Lower lobe of right lung (tissue), 2 donors: ENCODE data around the gene ST6GALNAC3. TPM values are rescaled to one million over a fixed set of nuclear protein-coding genes. Genes with fewer than 3 reads are reported as not detected.

Experiments
- ATAC-seq, 2 donors: fragments of 200-7000 bp; cut with Tn5 transposase; one replicate each; pipeline ENCODE4 v1.9.1; 2020 to 2022; ENCODE audit warnings: mild to moderate bottlenecking in 2 of 2, moderate library complexity in 2 of 2
- DNase-seq: peaks from one replicate; pipeline ENCODE4 v3.0.0-alpha.2; 2020
- H3K27ac ChIP-seq: fragments of 200-600 bp; one replicate; pipeline ENCODE4 v1.8.0; 2022
- H3K27me3 ChIP-seq: fragments of 200-600 bp; one replicate; pipeline ENCODE4 v1.8.0; 2022; ENCODE audit warnings: low read depth
- H3K36me3 ChIP-seq: fragments of 200-600 bp; one replicate; pipeline ENCODE4 v1.8.0; 2022; ENCODE audit warnings: mild to moderate bottlenecking
- H3K4me1 ChIP-seq: fragments of 200-600 bp; one replicate; pipeline ENCODE4 v1.8.0; 2022
- H3K4me3 ChIP-seq: fragments of 200-600 bp; one replicate; pipeline ENCODE4 v1.8.0; 2022; ENCODE audit warnings: mild to moderate bottlenecking
- H3K9me3 ChIP-seq: fragments of 200-600 bp; one replicate; pipeline ENCODE4 v1.8.0; 2022
- intact Hi-C: fragments of 100-400 bp; cut with DNase I; formaldehyde crosslinking; loops from one replicate; pipeline ENCODE4 v1.11.0; 2022
- total RNA-seq: library from RNA; stranded (reverse); fragmentation: NEBNext Ultra II Directional; extraction: Animal tissue kit (Norgen Biotek cat#: 25700); gene quantifications from one replicate; pipeline ENCODE4 v1.2.1, GENCODE V29; 2021
- TF ChIP-seq, protein P1 (sequence below): fragments of 200-600 bp; IDR thresholded peaks from one replicate; pipeline ENCODE4 v1.8.0; 2022; ENCODE audit warnings: antibody characterized with exemption, mild to moderate bottlenecking
- donor health status: DM: no; HTN: yes; CAD: no; lungs with severe emphysema.

The ST6GALNAC3 gene
- total RNA-seq, 1 donor from 2014 or later, result 8.8 TPM

DNA sequence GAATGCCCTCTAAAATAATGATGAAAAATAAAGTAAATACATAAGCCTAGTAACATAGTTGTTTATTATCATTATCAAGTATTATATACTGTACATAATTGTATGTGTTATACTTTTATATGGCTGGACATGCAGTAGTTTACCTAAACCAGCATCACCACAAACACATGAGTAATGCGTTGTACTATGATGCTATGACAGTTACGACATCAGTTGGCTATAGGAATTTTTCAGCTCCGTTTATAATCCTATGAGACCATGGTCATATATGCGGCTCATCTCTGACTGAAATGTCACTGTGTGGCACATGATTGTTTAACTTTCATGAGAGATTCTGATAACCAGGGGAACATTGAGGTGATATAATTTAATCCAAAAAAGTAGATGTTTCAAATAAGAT, 352.1 kb downstream of the ST6GALNAC3 start:
- intact Hi-C loops, result no loop called here
- Histone ChIP-seq H3K4me3 (no peak overlapping the region), H3K36me3 (no peaks in the 10 kb centered on the region), H3K27me3 (no peaks in the 10 kb centered on the region), H3K27ac (no peak overlapping the region), H3K4me1 (no peaks in the 10 kb centered on the region), H3K9me3 (no peaks in the 10 kb centered on the region)
- TF ChIP-seq, protein P1, sequence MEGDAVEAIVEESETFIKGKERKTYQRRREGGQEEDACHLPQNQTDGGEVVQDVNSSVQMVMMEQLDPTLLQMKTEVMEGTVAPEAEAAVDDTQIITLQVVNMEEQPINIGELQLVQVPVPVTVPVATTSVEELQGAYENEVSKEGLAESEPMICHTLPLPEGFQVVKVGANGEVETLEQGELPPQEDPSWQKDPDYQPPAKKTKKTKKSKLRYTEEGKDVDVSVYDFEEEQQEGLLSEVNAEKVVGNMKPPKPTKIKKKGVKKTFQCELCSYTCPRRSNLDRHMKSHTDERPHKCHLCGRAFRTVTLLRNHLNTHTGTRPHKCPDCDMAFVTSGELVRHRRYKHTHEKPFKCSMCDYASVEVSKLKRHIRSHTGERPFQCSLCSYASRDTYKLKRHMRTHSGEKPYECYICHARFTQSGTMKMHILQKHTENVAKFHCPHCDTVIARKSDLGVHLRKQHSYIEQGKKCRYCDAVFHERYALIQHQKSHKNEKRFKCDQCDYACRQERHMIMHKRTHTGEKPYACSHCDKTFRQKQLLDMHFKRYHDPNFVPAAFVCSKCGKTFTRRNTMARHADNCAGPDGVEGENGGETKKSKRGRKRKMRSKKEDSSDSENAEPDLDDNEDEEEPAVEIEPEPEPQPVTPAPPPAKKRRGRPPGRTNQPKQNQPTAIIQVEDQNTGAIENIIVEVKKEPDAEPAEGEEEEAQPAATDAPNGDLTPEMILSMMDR, result no peak
- DNase-seq (no peak), ATAC-seq (no peak)

DNA sequence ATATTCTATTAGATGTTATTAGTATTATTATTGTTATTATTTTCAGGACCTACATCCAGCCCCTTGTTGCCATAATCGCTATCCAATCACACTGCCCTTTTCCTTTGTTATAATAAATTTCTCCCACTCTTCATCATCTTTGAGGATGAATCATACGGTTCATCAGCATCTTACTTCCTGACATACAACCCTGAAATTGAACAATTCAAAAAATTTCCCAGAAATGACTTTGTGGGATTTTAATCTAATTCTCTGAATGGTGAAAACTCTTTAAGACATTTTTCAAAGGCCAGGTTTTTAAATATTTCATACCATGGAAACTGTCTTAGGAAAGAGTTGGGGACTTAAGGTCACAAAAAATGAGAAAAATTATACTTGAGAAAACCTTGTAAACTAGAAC, 353.5 kb downstream of the ST6GALNAC3 start:
- no peaks in the 10 kb centered on the region for H3K4me1 ChIP-seq
- intact Hi-C loops, result no loop called here
- TF ChIP-seq, protein P1, result no peak
- no peak overlapping the region for H3K4me3 ChIP-seq
- no peaks in the 10 kb centered on the region for H3K27me3 ChIP-seq
- DNase-seq (no peak), ATAC-seq (no peak)
- H3K9me3 ChIP-seq, result no peaks in the 10 kb centered on the region
- H3K36me3 ChIP-seq, result no peaks in the 10 kb centered on the region
- no peak overlapping the region for H3K27ac ChIP-seq

- no peaks in the 10 kb centered on the region for H3K9me3 ChIP-seq
- intact Hi-C loops, result no loop called here
- no peaks in the 10 kb centered on the region for H3K36me3 ChIP-seq
- ATAC-seq (peak in 1 of 2 donors; percentile 51), DNase-seq (no peak)
- no peak overlapping the region for H3K27ac ChIP-seq
- TF ChIP-seq, protein P1, result no peak
- no peak overlapping the region for H3K4me3 ChIP-seq
- H3K27me3 ChIP-seq, result no peaks in the 10 kb centered on the region
- no peaks in the 10 kb centered on the region for H3K4me1 ChIP-seq
These were observed 356.0 kb downstream of the ST6GALNAC3 start for GRCh38 chr1:76430531-76430930.

DNA sequence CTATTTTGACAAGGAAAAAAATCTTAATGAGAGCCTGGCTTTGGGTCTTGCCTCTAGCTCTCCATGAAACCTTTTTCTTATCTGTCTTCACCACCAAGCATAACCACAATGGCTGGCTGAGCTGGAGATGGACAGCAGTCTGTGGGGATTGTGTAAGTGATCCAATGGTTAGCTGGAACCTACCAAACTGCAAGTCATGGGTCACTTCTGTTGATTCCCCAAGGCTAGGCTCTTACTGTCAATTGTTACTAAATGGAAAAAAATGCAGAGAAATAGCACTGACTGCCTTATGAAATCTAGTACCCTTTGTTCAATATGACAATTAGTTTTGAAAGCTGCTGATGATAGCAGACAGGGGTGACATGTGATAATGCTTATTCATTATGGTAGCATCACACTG, 359.0 kb downstream of the ST6GALNAC3 start:
- ATAC-seq, result no peak

DNA sequence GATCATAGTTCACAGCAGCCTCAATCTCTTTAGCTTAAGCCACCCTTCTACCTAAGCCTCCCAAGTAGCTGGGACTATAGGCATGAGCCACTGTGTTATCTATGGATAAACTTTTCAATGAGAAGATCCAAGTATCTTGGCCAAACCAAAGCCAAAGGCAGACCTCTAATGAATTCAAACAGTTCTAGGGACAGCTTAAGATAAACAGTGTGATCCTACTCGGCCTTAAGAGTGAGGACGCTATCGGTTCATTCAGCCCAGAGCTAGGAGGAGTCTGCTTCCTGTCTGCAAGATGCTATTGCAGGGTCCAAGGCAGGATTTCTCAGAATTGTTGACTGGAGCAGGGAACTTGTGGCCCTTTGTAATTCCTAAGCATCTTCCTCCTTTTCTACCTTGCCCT, 368.7 kb downstream of the ST6GALNAC3 start:
- Histone ChIP-seq H3K27me3 (no peaks in the 10 kb centered on the region), H3K9me3 (no peaks in the 10 kb centered on the region), H3K4me3 (no peak overlapping the region), H3K4me1 (no peaks in the 10 kb centered on the region), H3K27ac (no peak overlapping the region), H3K36me3 (no peaks in the 10 kb centered on the region)
- intact Hi-C loops, result no loop called here
- DNase-seq, result no peak
- no peak for ATAC-seq
- TF ChIP-seq, protein P1, result no peak

More for the DNA sequence above, 359.0 kb downstream of the ST6GALNAC3 start:
- Histone ChIP-seq H3K4me1 (no peaks in the 10 kb centered on the region), H3K9me3 (no peaks in the 10 kb centered on the region), H3K27ac (no peak overlapping the region), H3K4me3 (no peak overlapping the region), H3K27me3 (no peaks in the 10 kb centered on the region), H3K36me3 (no peaks in the 10 kb centered on the region)
- intact Hi-C loops, result no loop called here
- TF ChIP-seq, protein P1, result no peak
- no peak for DNase-seq

DNA sequence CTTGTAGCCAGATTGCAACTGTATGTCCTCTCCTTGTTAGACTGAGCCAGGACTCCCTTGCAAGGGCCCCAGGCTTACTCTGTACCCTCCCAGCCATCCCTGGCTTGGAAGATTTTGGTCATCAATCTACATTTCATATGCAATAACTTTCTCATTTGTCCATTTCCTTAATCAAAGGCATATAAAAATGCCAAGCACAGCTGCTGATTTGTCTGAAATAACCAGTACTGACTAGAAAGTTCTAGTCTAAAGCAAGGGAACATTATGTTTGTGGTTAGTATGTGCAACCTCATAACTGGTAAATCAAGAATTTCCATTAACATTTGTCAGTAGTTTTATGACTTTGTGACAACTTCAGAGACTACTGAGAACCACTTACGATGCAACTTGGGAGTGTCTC, 370.2 kb downstream of the ST6GALNAC3 start:
- H3K36me3 ChIP-seq, result no peaks in the 10 kb centered on the region
- H3K27ac ChIP-seq, result no peak overlapping the region
- no peak overlapping the region for H3K4me3 ChIP-seq
- peaks cover 5% of the 10 kb centered on the region for H3K9me3 ChIP-seq
- intact Hi-C loops, result no loop called here
- H3K4me1 ChIP-seq, result no peaks in the 10 kb centered on the region
- H3K27me3 ChIP-seq, result no peaks in the 10 kb centered on the region
- TF ChIP-seq, protein P1, result no peak
- no peak for DNase-seq
- ATAC-seq, result no peak
